MM.1S (cell line): ENCODE results near the gene DOCK10.

Experiments used
- EZH2phosphoT487 ChIP-seq: fragments of 300-600 bp; sonication (generic); IDR thresholded peaks from 2 replicates; pipeline ENCODE4 v1.6.1; 2018; ENCODE audit warnings: antibody characterized with exemption, low read length
- TF ChIP-seq, protein P1 (sequence below): fragments of 300-600 bp; sonication (generic); IDR thresholded peaks from 2 replicates; pipeline ENCODE4 v1.5.1; 2016; ENCODE audit warnings: antibody characterized with exemption, low read length, mixed read lengths

DNA sequence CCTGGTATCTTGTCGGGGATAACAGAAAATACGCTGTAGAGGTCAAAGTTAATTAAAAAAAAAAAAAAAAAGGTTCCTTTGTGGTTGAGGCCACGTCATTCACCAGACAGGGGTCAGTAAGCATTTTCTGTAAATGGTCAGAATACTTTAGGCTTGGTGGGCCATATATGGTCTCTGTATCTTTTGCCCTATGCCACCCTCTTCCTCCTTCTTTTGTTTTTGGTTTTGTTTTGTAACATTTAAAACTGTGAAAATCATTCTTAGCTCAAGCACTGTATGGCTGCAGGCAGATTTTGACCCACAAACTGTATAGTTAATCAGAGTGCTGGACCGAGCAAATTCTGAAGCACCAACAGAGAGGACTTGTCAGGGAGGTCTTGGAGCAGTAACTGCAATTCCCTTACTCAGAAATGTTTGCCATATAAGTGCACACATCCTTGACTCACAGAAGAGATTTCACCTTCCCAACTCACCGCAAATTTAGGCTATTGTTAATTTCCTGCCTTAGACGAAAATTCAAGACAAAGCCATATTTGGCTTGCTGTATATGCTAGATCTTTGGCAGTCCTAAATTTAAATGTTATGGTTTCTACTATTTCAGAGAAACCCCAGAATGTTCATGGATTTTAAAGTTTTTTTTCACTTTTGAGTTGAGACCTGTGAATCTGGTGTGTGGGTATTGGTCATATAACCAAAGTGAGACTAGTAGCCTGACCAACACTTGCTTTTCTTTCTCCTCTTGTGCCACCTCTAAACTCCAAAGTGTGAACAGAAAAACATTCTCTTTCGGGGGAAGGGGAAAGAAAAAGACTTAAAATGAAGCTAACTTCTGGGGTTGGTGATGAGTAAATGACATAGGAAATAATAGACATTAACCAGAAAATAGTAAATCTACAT, 65.4 kb downstream of the DOCK10 start:
- TF ChIP-seq EZH2phosphoT487 = no peak
- TF ChIP-seq, protein P1, sequence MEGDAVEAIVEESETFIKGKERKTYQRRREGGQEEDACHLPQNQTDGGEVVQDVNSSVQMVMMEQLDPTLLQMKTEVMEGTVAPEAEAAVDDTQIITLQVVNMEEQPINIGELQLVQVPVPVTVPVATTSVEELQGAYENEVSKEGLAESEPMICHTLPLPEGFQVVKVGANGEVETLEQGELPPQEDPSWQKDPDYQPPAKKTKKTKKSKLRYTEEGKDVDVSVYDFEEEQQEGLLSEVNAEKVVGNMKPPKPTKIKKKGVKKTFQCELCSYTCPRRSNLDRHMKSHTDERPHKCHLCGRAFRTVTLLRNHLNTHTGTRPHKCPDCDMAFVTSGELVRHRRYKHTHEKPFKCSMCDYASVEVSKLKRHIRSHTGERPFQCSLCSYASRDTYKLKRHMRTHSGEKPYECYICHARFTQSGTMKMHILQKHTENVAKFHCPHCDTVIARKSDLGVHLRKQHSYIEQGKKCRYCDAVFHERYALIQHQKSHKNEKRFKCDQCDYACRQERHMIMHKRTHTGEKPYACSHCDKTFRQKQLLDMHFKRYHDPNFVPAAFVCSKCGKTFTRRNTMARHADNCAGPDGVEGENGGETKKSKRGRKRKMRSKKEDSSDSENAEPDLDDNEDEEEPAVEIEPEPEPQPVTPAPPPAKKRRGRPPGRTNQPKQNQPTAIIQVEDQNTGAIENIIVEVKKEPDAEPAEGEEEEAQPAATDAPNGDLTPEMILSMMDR = no peak
